ENCODE data around the gene NRGN.

The NRGN gene

GRCh38 chr11:124757320-124757719 is 17.6 kb downstream of the NRGN start:
- TF ChIP-seq, protein P1, sequence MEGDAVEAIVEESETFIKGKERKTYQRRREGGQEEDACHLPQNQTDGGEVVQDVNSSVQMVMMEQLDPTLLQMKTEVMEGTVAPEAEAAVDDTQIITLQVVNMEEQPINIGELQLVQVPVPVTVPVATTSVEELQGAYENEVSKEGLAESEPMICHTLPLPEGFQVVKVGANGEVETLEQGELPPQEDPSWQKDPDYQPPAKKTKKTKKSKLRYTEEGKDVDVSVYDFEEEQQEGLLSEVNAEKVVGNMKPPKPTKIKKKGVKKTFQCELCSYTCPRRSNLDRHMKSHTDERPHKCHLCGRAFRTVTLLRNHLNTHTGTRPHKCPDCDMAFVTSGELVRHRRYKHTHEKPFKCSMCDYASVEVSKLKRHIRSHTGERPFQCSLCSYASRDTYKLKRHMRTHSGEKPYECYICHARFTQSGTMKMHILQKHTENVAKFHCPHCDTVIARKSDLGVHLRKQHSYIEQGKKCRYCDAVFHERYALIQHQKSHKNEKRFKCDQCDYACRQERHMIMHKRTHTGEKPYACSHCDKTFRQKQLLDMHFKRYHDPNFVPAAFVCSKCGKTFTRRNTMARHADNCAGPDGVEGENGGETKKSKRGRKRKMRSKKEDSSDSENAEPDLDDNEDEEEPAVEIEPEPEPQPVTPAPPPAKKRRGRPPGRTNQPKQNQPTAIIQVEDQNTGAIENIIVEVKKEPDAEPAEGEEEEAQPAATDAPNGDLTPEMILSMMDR (IDR thresholded peaks at IDR 0.05; ENCODE audit: insufficient read depth, low read length, poor library complexity, severe bottlenecking): no peak
- H3K27me3 ChIP-seq (replicated peaks; ENCODE audit: control insufficient read depth, insufficient read depth, low read length): no peaks in the 10 kb centered on the region
- DNase-seq (ENCODE audit: extremely low read depth, insufficient read length): no peak

GRCh38 chr11:124758355-124759265 is 18.9 kb downstream of the NRGN start:
- TF ChIP-seq, protein P1 (IDR thresholded peaks at IDR 0.05; ENCODE audit: insufficient read depth, low read length, poor library complexity, severe bottlenecking): peak; percentile 84
- H3K36me3 ChIP-seq (ENCODE audit: control insufficient read depth, insufficient read depth, low read length): peaks cover 3% of the 10 kb centered on the region; the same call in 1 of the 2 replicates
- DNase-seq (ENCODE audit: extremely low read depth, insufficient read length): peak; percentile 74
- H3K27me3 ChIP-seq (replicated peaks; ENCODE audit: control insufficient read depth, insufficient read depth, low read length): no peaks in the 10 kb centered on the region
- H3K4me3 ChIP-seq (replicated peaks; ENCODE audit: low read depth, low read length): peak overlapping the region; percentile 78

More at GRCh38 chr11:124757320-124757719, 17.6 kb downstream of the NRGN start:
- H3K4me3 ChIP-seq (replicated peaks; ENCODE audit: low read depth, low read length): no peak overlapping the region
- H3K36me3 ChIP-seq (ENCODE audit: control insufficient read depth, insufficient read depth, low read length): peaks cover 4% of the 10 kb centered on the region; the same call in 1 of the 2 replicates

DNA sequence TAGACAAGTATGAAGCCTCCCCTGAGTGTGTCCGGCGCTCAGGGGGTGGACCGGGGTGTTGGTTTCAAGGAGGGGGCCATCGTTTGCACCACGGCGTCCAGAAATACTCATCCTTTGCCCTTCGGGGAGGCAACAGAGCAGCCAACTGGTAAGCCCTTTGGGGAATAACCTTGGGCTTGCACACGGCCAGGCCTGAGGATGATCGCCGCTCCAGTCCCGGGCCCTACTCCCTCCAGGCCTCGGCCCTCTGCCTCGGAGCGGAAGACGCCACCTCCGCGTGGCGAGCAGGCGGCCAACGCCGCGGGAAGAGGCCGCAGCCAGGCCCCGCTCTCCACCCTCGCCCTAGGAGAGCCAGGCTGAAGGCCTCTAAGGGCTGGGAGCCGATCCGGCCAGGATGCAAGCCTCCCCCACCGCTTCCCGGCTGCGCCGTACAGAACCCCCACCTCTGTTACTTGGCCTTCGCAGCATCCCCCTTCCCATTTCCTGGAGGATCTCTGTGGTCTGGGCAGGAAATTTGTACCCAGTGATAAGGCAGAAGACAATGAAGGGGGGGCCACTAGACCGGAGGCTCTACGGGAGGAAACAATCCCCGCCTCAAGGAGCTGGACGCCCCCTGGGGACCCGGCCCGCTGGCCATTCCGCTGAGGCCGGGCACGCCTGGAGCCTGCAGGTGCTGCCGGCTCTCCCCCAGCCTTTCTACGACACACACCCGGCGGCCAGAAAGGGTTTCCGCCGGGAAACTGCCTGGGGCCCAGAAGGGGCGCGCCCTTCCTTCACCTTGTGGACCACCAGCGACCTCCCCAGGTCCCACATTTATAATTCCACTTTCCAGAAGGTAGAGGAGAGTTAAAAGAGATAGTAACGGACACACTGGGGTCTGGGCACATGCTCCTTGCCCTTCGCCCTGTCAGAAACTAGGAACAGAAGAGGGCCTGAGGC is 19.8 kb downstream of the NRGN start:
- TF ChIP-seq, protein P1 (IDR thresholded peaks at IDR 0.05; ENCODE audit: insufficient read depth, low read length, poor library complexity, severe bottlenecking): no peak
- Histone ChIP-seq H3K4me3 (replicated peaks; ENCODE audit: low read depth, low read length) (peak overlapping the region; percentile 78), H3K27me3 (replicated peaks; ENCODE audit: control insufficient read depth, insufficient read depth, low read length) (no peaks in the 10 kb centered on the region), H3K36me3 (ENCODE audit: control insufficient read depth, insufficient read depth, low read length) (peaks cover 2% of the 10 kb centered on the region; the same call in 1 of the 2 replicates)
- DNase-seq (ENCODE audit: extremely low read depth, insufficient read length): no peak

GRCh38 chr11:124760205-124760652 is 20.5 kb downstream of the NRGN start:
- peak; percentile 46 for DNase-seq (ENCODE audit: extremely low read depth, insufficient read length)
- Histone ChIP-seq H3K27me3 (replicated peaks; ENCODE audit: control insufficient read depth, insufficient read depth, low read length) (no peaks in the 10 kb centered on the region), H3K36me3 (ENCODE audit: control insufficient read depth, insufficient read depth, low read length) (peaks cover 3% of the 10 kb centered on the region; the same call in 1 of the 2 replicates), H3K4me3 (replicated peaks; ENCODE audit: low read depth, low read length) (peak overlapping the region; percentile 78)
- TF ChIP-seq, protein P1 (IDR thresholded peaks at IDR 0.05; ENCODE audit: insufficient read depth, low read length, poor library complexity, severe bottlenecking): no peak

GRCh38 chr11:124760806-124761205 is 21.1 kb downstream of the NRGN start:
- TF ChIP-seq, protein P1 (IDR thresholded peaks at IDR 0.05; ENCODE audit: insufficient read depth, low read length, poor library complexity, severe bottlenecking): no peak
- Histone ChIP-seq H3K36me3 (ENCODE audit: control insufficient read depth, insufficient read depth, low read length) (peaks cover 3% of the 10 kb centered on the region; the same call in 1 of the 2 replicates), H3K4me3 (replicated peaks; ENCODE audit: low read depth, low read length) (peak overlapping the region; percentile 78), H3K27me3 (replicated peaks; ENCODE audit: control insufficient read depth, insufficient read depth, low read length) (no peaks in the 10 kb centered on the region)
- no peak for DNase-seq (ENCODE audit: extremely low read depth, insufficient read length)

Data from GM06990 (cell line).